ENCODE data around the gene BRD4.
A peak's percentile ranks its signal among the peaks of the same experiment; 100 is the strongest.

BRD4 gene

DNA sequence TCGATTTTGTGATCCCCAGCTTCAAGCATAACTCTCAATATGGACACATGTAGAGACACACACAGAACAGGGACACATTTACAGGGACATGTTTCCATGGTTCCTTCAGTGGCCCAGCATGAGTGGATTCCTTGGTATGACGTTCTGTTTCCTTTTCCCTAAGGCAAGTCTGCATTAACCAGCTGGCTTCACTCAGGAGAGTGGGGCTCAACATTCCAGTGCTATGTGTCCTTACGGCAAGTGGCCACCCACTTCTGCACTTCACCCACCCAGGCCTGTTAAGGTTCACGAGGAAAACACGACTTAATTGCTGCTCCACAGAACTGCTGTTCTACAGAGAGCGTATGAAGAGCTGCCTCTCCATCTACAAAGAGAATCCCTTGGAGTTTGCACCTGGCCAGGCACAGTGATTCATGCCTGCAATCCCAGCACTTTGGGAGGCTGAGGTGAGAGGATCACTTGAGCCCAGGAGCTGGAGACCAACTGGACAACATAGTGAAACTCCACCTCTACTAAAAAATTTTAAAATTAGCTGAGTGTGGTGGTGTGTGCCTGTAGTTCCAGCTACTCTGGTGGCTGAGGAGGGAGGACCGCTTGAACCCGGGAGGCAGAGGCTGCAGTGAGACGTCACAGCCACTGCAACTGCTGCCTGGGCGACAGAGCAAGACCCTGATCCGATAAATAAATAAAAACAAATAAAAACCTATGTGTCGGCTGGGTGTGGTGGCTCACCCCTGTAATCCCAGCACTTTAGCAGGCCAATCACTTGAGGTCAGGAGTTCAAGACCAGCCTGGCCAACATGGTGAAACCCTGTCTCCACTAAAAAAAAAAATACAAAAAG lies 32.5 kb downstream of the BRD4 start:
- peaks cover 100% of the 10 kb centered on the region for H3K79me2 ChIP-seq (ENCODE audit: insufficient read depth, low read length)
- H3K27ac ChIP-seq (ENCODE audit: low read length) = peak overlapping the region; percentile 19
- no peak for DNase-seq
- H3K4me3 ChIP-seq (ENCODE audit: low read depth in 1 of 2, low read length in 2 of 2) = no peak overlapping the region
- no peak for TF ChIP-seq EZH2 (IDR thresholded peaks at IDR 0.05; ENCODE audit: borderline replicate concordance, low read depth, low read length, severe bottlenecking)
- TF ChIP-seq, protein P1, sequence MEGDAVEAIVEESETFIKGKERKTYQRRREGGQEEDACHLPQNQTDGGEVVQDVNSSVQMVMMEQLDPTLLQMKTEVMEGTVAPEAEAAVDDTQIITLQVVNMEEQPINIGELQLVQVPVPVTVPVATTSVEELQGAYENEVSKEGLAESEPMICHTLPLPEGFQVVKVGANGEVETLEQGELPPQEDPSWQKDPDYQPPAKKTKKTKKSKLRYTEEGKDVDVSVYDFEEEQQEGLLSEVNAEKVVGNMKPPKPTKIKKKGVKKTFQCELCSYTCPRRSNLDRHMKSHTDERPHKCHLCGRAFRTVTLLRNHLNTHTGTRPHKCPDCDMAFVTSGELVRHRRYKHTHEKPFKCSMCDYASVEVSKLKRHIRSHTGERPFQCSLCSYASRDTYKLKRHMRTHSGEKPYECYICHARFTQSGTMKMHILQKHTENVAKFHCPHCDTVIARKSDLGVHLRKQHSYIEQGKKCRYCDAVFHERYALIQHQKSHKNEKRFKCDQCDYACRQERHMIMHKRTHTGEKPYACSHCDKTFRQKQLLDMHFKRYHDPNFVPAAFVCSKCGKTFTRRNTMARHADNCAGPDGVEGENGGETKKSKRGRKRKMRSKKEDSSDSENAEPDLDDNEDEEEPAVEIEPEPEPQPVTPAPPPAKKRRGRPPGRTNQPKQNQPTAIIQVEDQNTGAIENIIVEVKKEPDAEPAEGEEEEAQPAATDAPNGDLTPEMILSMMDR (IDR thresholded peaks at IDR 0.05; ENCODE audit: borderline replicate concordance, extremely low read depth, low read length, poor library complexity, severe bottlenecking) = no peak
- peaks cover 23% of the 10 kb centered on the region for H3K36me3 ChIP-seq (ENCODE audit: insufficient read depth, low read length)
- peaks cover 92% of the 10 kb centered on the region for H4K20me1 ChIP-seq (ENCODE audit: insufficient read depth, low read length)
- no peak for ATAC-seq (ENCODE audit: insufficient read depth, low read depth)
- H3K4me2 ChIP-seq (ENCODE audit: insufficient read depth, low read length) = 0 out of 2 replicates have a peak overlapping the region, but pooled peaks have one; percentile 1
- no peak overlapping the region for H2AFZ ChIP-seq (ENCODE audit: low read depth, low read length)
- H3K9me3 ChIP-seq (ENCODE audit: insufficient read depth, low read length, severe bottlenecking) = no peaks in the 10 kb centered on the region
- H3K9ac ChIP-seq (ENCODE audit: low read depth, low read length) = no peak overlapping the region
- H3K4me1 ChIP-seq (ENCODE audit: insufficient read depth, low read length) = peaks cover 90% of the 10 kb centered on the region
- H3K27me3 ChIP-seq (ENCODE audit: insufficient read depth, low read length, poor library complexity) = no peaks in the 10 kb centered on the region

DNA sequence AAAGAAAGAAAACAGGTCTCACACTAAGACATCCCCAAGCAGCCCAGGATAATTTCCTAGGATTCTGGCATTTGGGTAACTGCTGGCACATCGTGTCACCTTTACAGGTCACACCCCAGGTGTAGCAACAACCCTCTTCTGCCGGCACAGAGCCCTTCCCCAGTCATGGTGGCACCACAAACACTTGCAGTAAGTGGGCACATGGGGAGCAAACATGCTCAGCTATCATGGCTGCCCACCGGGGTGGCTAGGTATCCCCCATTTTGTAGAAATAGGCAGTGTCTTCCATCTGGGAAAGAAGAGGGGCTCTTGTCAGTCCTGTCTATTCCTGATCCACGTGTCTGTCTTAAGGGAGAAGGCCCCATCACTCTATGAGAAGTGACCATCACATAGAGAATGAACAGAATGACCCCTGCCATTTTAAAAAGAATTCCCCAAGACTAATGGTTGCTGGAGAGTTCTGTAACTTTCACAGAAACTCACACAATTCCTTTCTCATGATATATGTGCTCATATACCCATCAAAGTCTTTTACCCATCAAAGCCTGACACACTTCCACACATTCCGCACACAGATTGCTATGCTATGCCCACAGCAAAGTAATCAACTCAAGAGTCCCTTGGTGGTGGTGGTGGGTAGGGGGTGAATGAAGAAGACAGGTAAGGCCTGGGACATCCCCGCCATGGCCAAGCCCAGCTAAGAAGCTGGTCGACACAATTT lies 33.3 kb downstream of the BRD4 start:
- Histone ChIP-seq H3K9me3 (ENCODE audit: insufficient read depth, low read length, severe bottlenecking) (no peaks in the 10 kb centered on the region), H3K36me3 (ENCODE audit: insufficient read depth, low read length) (peaks cover 23% of the 10 kb centered on the region), H2AFZ (ENCODE audit: low read depth, low read length) (no peak overlapping the region), H3K79me2 (ENCODE audit: insufficient read depth, low read length) (peaks cover 100% of the 10 kb centered on the region), H3K9ac (ENCODE audit: low read depth, low read length) (no peak overlapping the region), H3K4me2 (ENCODE audit: insufficient read depth, low read length) (peak overlapping the region; percentile 25; the same call in 1 of the 2 replicates), H3K4me3 (ENCODE audit: low read depth in 1 of 2, low read length in 2 of 2) (no peak overlapping the region), H3K27ac (ENCODE audit: low read length) (peak overlapping the region; percentile 52), H3K4me1 (ENCODE audit: insufficient read depth, low read length) (peaks cover 91% of the 10 kb centered on the region), H4K20me1 (ENCODE audit: insufficient read depth, low read length) (peaks cover 92% of the 10 kb centered on the region), H3K27me3 (ENCODE audit: insufficient read depth, low read length, poor library complexity) (no peaks in the 10 kb centered on the region)
- TF ChIP-seq EZH2 (IDR thresholded peaks at IDR 0.05; ENCODE audit: borderline replicate concordance, low read depth, low read length, severe bottlenecking) = no peak
- TF ChIP-seq, protein P1 (IDR thresholded peaks at IDR 0.05; ENCODE audit: borderline replicate concordance, extremely low read depth, low read length, poor library complexity, severe bottlenecking) = no peak
- peak; percentile 19 for DNase-seq
- no peak for ATAC-seq (ENCODE audit: insufficient read depth, low read depth)

DNA sequence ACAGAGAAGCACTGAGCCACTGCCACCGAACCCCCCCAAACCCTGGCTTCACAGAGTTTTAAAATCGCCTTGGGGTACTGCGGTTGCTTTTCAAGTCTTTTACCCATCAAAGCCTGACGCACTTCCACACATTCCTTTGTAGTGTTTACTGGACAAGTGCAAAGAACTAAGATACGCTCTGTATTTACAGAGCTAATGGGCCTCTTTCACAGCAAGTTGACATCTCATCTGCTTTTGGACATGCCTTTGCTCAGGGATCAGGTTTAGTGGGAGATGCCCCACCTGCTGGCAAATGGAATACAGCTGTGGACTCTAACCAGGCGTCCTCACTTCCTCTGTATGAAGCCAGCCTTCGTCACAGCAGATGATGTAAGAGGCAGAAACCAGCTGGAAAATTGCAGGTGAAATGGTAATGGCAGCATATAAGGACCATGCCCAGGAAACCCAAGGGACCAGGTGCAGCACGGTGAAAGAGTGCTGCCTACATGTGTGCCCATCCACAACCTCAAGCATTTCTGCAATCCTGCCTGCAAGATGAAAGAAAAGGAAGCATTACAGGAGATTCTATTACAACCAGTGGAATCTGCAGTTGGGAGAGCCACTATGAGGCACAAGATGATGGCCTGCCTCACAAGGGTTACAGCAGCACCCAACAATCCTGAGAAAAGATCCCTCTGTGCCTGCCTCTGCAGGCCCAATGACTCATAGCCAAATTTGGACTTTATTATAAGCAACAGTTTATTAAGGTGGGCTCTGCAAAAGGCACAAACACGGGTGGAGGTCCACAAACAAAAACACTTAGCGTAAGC lies 34.7 kb downstream of the BRD4 start:
- peak; percentile 59 for DNase-seq
- H3K4me1 ChIP-seq (ENCODE audit: insufficient read depth, low read length) = peaks cover 94% of the 10 kb centered on the region

More for the DNA sequence above, 34.7 kb downstream of the BRD4 start:
- Histone ChIP-seq H3K9ac (ENCODE audit: low read depth, low read length) (peak overlapping the region; percentile 20; the same call in 1 of the 2 replicates), H3K36me3 (ENCODE audit: insufficient read depth, low read length) (peaks cover 23% of the 10 kb centered on the region), H3K79me2 (ENCODE audit: insufficient read depth, low read length) (peaks cover 100% of the 10 kb centered on the region), H3K4me3 (ENCODE audit: low read depth in 1 of 2, low read length in 2 of 2) (no peak overlapping the region), H4K20me1 (ENCODE audit: insufficient read depth, low read length) (peaks cover 94% of the 10 kb centered on the region), H3K4me2 (ENCODE audit: insufficient read depth, low read length) (no peak overlapping the region), H3K27ac (ENCODE audit: low read length) (peak overlapping the region; percentile 60), H2AFZ (ENCODE audit: low read depth, low read length) (no peak overlapping the region), H3K9me3 (ENCODE audit: insufficient read depth, low read length, severe bottlenecking) (no peaks in the 10 kb centered on the region), H3K27me3 (ENCODE audit: insufficient read depth, low read length, poor library complexity) (no peaks in the 10 kb centered on the region)
- no peak for TF ChIP-seq EZH2 (IDR thresholded peaks at IDR 0.05; ENCODE audit: borderline replicate concordance, low read depth, low read length, severe bottlenecking)
- TF ChIP-seq, protein P1 (IDR thresholded peaks at IDR 0.05; ENCODE audit: borderline replicate concordance, extremely low read depth, low read length, poor library complexity, severe bottlenecking) = no peak
- ATAC-seq (ENCODE audit: insufficient read depth, low read depth) = peak; percentile 45

Measured in DND-41 (cell line).